AG09309 (cell line): ENCODE data around the gene KRT31.

Experiments used
- DNase-seq: peaks from one replicate; pipeline ENCODE4 v3.0.0-alpha.2; 2010; ENCODE audit warnings: low read depth
- H3K4me3 ChIP-seq: 2 replicates; pipeline ENCODE4 v1.5.1; 2011; ENCODE audit warnings: mild to moderate bottlenecking, low read depth, low read length, moderate library complexity; ENCODE audit not compliant: control insufficient read depth
- TF ChIP-seq, protein P1 (sequence below): IDR thresholded peaks from 2 replicates; pipeline ENCODE4 v1.5.1; 2011; ENCODE audit warnings: mild to moderate bottlenecking, low read depth, low read length, inconsistent platforms; ENCODE audit not compliant: insufficient read depth, control insufficient read depth; ENCODE audit errors: missing control alignments

KRT31 gene

DNA sequence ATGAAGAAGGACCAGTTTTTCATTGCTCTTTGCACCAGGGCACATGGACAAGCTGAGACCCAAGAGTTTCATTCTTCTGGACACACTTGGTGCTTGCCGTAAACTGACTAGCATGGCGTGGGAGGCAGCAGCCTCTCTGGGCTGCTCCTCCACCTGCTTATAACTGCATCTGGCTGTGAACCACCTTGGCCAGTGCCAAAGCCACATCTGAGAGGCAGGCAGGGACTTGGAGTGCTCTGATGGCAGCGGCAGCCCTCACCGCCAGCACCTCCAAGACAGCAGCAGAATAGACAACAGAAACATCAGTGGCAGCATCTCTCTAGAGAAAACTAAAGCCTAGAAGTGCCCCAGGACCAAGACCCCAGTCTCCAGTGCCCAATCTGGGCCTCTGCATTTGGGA, 22.3 kb upstream of the KRT31 start:
- TF ChIP-seq, protein P1, sequence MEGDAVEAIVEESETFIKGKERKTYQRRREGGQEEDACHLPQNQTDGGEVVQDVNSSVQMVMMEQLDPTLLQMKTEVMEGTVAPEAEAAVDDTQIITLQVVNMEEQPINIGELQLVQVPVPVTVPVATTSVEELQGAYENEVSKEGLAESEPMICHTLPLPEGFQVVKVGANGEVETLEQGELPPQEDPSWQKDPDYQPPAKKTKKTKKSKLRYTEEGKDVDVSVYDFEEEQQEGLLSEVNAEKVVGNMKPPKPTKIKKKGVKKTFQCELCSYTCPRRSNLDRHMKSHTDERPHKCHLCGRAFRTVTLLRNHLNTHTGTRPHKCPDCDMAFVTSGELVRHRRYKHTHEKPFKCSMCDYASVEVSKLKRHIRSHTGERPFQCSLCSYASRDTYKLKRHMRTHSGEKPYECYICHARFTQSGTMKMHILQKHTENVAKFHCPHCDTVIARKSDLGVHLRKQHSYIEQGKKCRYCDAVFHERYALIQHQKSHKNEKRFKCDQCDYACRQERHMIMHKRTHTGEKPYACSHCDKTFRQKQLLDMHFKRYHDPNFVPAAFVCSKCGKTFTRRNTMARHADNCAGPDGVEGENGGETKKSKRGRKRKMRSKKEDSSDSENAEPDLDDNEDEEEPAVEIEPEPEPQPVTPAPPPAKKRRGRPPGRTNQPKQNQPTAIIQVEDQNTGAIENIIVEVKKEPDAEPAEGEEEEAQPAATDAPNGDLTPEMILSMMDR: no peak
- H3K4me3 ChIP-seq: no peak overlapping the region
- no peak for DNase-seq

DNA sequence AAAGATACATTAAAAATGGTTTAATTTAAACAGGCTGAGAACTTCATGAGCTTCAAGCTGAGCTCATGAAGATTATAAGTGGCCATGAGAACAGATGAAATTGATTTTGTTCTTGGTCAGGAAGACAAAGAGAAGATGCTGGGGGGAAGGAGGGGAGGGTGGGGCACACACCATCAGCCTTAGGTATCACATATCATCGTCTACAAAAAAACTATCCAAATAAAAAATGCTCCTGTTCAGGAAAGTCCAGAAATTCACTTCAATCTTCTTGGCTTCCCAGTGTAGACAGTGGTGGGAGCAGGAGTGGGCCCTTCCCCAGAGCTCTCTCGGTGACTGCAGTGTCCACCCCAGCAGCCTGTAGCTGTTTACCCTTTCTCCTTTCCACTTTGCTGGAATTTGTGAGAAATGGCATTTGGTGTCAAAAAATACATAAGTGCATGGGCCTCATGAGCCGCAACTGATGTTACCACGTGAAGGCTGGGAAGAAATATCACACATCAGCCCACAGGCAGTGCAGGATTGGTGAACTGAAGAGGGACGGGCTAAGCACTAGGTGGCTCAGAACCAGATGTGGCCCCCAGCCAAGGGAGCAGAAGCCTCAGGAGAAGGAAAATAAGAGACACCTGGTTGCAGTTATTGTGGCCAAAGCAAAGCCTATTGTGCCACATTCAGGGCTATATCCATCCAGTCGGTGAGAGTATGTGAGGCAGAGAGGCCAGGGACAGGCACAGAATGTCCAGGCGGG, 20.9 kb upstream of the KRT31 start:
- no peak overlapping the region for H3K4me3 ChIP-seq
- TF ChIP-seq, protein P1: no peak
- no peak for DNase-seq

DNA sequence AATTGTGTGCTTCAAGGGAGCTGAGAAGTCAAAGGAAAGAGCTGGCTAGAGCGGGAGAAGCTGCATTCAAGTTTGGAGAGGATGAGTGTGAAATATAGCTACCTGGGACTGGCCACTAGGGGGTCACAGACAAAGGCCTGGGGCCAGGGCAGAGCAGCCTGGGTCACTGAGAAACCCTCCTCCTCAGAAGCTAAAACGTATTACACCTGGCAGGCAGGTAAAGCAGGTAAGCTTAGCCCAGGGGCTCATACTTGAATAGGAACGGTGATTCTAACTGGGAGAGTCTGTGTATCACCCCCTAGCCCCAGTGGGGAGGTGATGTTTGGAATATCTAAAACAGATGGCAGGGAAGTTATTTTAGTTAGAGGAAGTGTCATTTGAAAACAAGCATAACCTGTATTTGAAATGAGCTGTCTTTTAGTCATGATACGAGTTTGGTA, 20.2 kb upstream of the KRT31 start:
- no peak for DNase-seq
- H3K4me3 ChIP-seq: no peak overlapping the region
- TF ChIP-seq, protein P1: peak; percentile 30

DNA sequence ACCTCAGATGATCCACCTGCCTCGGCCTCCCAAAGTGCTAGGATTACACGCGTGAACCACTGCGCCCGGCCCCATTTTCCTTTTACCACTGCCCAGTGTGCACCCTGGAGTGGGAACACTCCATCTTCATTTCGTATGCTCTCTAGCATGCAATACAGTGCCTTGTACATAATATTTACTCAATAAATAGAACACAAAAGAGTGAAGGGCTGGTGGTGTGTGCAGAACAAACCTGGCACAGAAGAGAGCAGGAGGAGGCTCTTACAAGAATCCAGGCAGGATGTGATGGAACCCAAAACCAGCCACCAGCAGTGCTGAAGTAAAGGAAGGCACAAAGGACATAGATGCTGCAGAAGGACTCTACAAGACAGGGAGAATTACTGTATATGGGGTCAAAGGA, 19.7 kb upstream of the KRT31 start:
- TF ChIP-seq, protein P1: no peak
- no peak overlapping the region for H3K4me3 ChIP-seq
- no peak for DNase-seq

DNA sequence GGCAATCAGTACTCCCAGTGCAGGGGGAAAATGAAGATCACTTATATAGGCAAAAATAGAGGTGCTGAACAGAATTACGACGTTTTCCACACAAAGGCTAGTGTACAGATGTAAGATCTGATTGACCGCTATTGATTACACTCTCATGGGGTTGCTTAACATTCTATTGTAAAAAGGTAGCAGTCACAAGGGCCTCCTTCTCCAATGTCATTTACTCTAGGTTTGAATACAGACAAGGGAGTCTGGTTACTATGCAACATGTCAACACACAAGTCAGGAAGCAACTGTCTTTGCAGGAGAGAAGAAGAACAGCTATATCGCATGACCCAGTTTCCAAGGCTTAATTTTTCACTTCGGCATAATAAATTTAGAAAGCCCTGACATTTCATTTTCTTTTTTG, 19.1 kb upstream of the KRT31 start:
- no peak overlapping the region for H3K4me3 ChIP-seq
- TF ChIP-seq, protein P1: no peak
- no peak for DNase-seq

DNA sequence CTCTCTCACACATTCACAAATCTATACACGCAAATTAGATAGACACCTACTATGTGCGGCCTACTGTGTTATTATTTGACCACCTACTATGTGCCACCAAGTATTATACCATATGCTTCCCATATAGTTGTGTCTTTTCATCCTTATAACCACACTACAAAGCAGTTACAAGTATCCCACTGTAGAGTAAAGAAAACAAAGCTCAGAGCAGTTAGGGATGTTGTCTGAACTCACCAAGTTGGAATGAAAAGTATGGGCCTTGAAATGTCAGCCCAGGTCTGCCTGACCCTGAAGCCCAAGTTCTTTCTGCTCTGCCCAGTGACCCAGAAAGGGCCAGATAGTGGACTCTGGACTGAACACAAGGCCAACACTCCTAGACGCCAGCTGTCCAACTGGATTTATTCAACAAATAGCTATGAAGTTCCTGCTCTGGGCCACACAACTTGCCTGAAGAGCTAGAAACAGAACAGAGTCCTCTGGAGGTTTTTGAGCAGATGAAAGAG, 18.5 kb upstream of the KRT31 start:
- DNase-seq: no peak
- H3K4me3 ChIP-seq: no peak overlapping the region
- TF ChIP-seq, protein P1: no peak
